Large intestine (tissue), 12 donors: ENCODE data around the gene TXNRD2. TPM values are rescaled to one million over a fixed set of nuclear protein-coding genes. Genes with fewer than 3 reads are reported as not detected.

Experiments
- DNase-seq, 2 donors: peaks; one replicate each; pipeline versions ENCODE4 v3.0.0 to v3.0.0-alpha.2; 2013
- H3K27ac ChIP-seq: one replicate; pipeline ENCODE4 v1.5.1; 2013; ENCODE audit warnings: low read length
- H3K27me3 ChIP-seq: 2 replicates; pipeline ENCODE4 v1.6.1; 2013; ENCODE audit warnings: low read length; ENCODE audit not compliant: control insufficient read depth, insufficient read depth
- H3K36me3 ChIP-seq: 2 replicates; pipeline ENCODE4 v1.6.1; 2013; ENCODE audit warnings: low read length; ENCODE audit not compliant: control insufficient read depth, insufficient read depth
- H3K4me1 ChIP-seq: one replicate; pipeline ENCODE4 v1.6.1; 2013; ENCODE audit warnings: low read length; ENCODE audit not compliant: control insufficient read depth, insufficient read depth
- H3K4me3 ChIP-seq: one replicate; pipeline ENCODE4 v1.5.1; 2013; ENCODE audit warnings: low read length
- H3K9me3 ChIP-seq: one replicate; pipeline ENCODE4 v1.6.1; 2013; ENCODE audit warnings: mild to moderate bottlenecking, low read depth, low read length, moderate library complexity; ENCODE audit not compliant: control insufficient read depth
- whole genome bisulfite sequencing: methylation state at CpG from one replicate; pipeline ENCODE4 v1.1.5; 2013; ENCODE audit warnings: low lambda C conversion rate; ENCODE audit not compliant: insufficient coverage; 5-methylcytosine and 5-hydroxymethylcytosine counted together
- long read RNA-seq, 11 donors: transcript quantifications; one replicate each; lab custom pipeline, GENCODE V29; 2026
- polyA plus RNA-seq: library from polyadenylated mRNA; unstranded; fragments of 120-200 nt; gene quantifications from one replicate; pipeline ENCODE4 v1.2.1, GENCODE V29; 2013

TXNRD2 gene
- 22.5 TPM for polyA plus RNA-seq
- long read RNA-seq, donor 1, partial matches to known transcripts, result 0 of 3 reads
- long read RNA-seq, donor 1, other reads (novel, unspliced or antisense), result 0 of 3 reads
- long read RNA-seq, donor 2, partial matches to known transcripts, result 0 of 3 reads
- long read RNA-seq, donor 2, other reads (novel, unspliced or antisense), result 0 of 3 reads
- long read RNA-seq, donor 3, partial matches to known transcripts, result 573 of 641 reads
- long read RNA-seq, donor 3, other reads (novel, unspliced or antisense), result 65 of 641 reads
- long read RNA-seq, donor 4, partial matches to known transcripts, result 28 of 57 reads
- long read RNA-seq, donor 4, other reads (novel, unspliced or antisense), result 27 of 57 reads
- long read RNA-seq, donor 5, partial matches to known transcripts, result 0 of 2 reads
- long read RNA-seq, donor 5, other reads (novel, unspliced or antisense), result 0 of 2 reads
- long read RNA-seq, donor 6, partial matches to known transcripts, result 309 of 352 reads
- long read RNA-seq, donor 6, other reads (novel, unspliced or antisense), result 42 of 352 reads
- long read RNA-seq, donor 7, partial matches to known transcripts, result 0 of 2 reads
- long read RNA-seq, donor 7, other reads (novel, unspliced or antisense), result 0 of 2 reads
- long read RNA-seq, donor 8, partial matches to known transcripts, result 467 of 511 reads
- long read RNA-seq, donor 8, other reads (novel, unspliced or antisense), result 40 of 511 reads
- long read RNA-seq, donor 9, partial matches to known transcripts, result 0 of 2 reads
- long read RNA-seq, donor 9, other reads (novel, unspliced or antisense), result 0 of 2 reads
- long read RNA-seq, donor 10, partial matches to known transcripts, result 354 of 355 reads
- long read RNA-seq, donor 10, other reads (novel, unspliced or antisense), result 0 of 355 reads
- long read RNA-seq, donor 11, partial matches to known transcripts, result 0 of 2 reads
- long read RNA-seq, donor 11, other reads (novel, unspliced or antisense), result 0 of 2 reads

DNA sequence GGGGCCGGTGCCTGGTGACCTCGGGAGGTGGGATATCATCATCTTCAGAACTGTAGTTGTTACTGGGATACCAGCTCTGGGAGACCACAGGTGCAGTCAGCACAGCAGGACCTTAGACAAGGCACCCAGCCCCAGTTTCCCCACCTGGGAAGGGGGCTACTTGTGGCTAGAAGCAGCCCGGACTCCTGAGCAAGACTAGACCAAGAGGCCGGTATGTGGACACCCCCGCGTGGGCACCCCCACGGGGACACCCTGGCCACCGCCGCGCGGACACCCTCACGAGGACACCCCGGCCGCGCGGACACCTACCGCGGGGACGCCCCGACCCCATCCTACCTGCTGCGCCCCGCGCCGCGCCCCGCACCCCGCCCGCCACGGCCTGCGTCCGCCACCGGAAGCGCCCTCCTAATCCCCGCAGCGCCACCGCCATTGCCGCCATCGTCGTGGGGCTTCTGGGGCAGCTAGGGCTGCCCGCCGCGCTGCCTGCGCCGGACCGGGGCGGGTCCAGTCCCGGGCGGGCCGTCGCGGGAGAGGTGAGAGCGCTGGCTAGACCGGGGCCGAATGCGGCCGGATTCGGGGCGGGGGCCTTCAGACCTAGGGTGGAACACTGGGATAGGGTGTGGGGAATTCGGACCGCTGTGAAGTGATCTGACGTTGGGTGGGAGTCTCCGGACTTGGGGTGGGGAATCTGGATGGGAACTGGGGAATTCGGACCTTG, at the start of gene TXNRD2, which contains the start of gene COMT:
TXNRD2 (minus strand) TSS at position 454 of the 718 bp plus-strand sequence; CDS start at position 439, 15 bp downstream.
COMT (plus strand) TSS at position 408 of the 718 bp plus-strand sequence. CDS start 20,755 bp downstream, outside the sequence.
- WGBS, result no CpG with 5 or more reads among the region's 63 CpGs
- Histone ChIP-seq H3K27me3 (no peaks in the 10 kb centered on the region), H3K4me1 (peaks cover 41% of the 10 kb centered on the region), H3K9me3 (no peaks in the 10 kb centered on the region), H3K4me3 (peak within 1 kb of the TSS; percentile 78), H3K27ac (peak within 1 kb of the TSS; percentile 79), H3K36me3 (no peaks in the 10 kb centered on the region)
- peak in 1 of 2 donors; percentile 77 for DNase-seq

GRCh38 chr22:19991395-19991644, 49.7 kb upstream of the TXNRD2 start:
- Histone ChIP-seq H3K27ac (no peak overlapping the region), H3K4me1 (no peaks in the 10 kb centered on the region), H3K4me3 (no peak overlapping the region)

DNA sequence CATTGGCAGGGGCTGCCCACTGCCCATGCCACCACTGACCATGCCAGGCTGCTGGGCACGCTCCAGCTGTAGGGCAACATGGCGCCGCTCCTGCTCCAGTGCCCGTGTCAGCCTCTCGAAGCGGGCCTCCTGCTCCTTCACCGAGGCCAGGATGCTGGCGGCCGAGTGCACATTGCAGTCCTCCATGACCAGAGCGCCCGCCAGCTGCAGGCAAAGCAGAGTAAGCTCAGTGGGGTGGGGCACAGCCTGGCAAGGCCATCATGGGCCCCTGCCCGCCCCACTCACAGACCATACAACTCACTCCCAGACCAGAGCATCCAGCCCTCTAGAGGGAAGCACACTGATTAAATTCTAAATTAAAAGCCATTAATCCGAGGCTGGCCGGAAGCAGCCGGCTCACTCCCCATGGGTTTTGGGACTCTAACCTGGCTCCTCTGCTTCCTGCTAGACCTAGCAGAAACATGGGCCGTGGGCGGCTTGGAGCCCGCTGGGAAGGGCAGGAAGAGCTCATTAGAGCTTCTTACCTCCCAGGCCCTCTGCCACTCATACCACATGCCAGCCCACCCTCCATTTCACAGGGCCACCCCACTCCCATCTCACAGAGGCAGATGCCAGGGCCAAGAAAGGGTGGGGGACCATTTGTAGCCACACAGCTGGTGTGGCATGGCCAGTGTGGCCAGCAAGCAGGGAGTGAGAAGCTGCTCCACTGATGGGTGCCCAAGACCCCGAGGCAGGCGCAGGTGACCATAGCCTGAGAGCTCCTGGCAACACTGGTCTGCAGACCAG, 49.2 kb upstream of the TXNRD2 start:
- Histone ChIP-seq H3K9me3 (no peaks in the 10 kb centered on the region), H3K4me3 (no peak overlapping the region), H3K36me3 (no peaks in the 10 kb centered on the region), H3K4me1 (peaks cover 5% of the 10 kb centered on the region), H3K27me3 (no peaks in the 10 kb centered on the region), H3K27ac (no peak overlapping the region)
- WGBS, result no CpG with 5 or more reads among the region's 20 CpGs
- DNase-seq, result no peak

More at GRCh38 chr22:19991395-19991644, 49.7 kb upstream of the TXNRD2 start:
- H3K36me3 ChIP-seq, result no peaks in the 10 kb centered on the region
- no peak for DNase-seq
- H3K9me3 ChIP-seq, result no peaks in the 10 kb centered on the region
- no peaks in the 10 kb centered on the region for H3K27me3 ChIP-seq

- H3K4me3 ChIP-seq, result no peak overlapping the region
- no peak overlapping the region for H3K27ac ChIP-seq
- H3K4me1 ChIP-seq, result peaks cover 10% of the 10 kb centered on the region
- WGBS, result no CpG with 5 or more reads among the region's 2 CpGs
- no peaks in the 10 kb centered on the region for H3K27me3 ChIP-seq
- DNase-seq, result no peak
- no peaks in the 10 kb centered on the region for H3K9me3 ChIP-seq
- H3K36me3 ChIP-seq, result no peaks in the 10 kb centered on the region
These were observed 48.6 kb upstream of the TXNRD2 start for GRCh38 chr22:19990188-19990587.

- DNase-seq, result no peak
- Histone ChIP-seq H3K36me3 (no peaks in the 10 kb centered on the region), H3K4me3 (no peak overlapping the region), H3K27ac (no peak overlapping the region), H3K4me1 (peaks cover 10% of the 10 kb centered on the region), H3K9me3 (no peaks in the 10 kb centered on the region), H3K27me3 (no peaks in the 10 kb centered on the region)
- no CpG with 5 or more reads among the region's 3 CpGs for WGBS
These were observed 48.1 kb upstream of the TXNRD2 start for GRCh38 chr22:19989725-19990067.

DNA sequence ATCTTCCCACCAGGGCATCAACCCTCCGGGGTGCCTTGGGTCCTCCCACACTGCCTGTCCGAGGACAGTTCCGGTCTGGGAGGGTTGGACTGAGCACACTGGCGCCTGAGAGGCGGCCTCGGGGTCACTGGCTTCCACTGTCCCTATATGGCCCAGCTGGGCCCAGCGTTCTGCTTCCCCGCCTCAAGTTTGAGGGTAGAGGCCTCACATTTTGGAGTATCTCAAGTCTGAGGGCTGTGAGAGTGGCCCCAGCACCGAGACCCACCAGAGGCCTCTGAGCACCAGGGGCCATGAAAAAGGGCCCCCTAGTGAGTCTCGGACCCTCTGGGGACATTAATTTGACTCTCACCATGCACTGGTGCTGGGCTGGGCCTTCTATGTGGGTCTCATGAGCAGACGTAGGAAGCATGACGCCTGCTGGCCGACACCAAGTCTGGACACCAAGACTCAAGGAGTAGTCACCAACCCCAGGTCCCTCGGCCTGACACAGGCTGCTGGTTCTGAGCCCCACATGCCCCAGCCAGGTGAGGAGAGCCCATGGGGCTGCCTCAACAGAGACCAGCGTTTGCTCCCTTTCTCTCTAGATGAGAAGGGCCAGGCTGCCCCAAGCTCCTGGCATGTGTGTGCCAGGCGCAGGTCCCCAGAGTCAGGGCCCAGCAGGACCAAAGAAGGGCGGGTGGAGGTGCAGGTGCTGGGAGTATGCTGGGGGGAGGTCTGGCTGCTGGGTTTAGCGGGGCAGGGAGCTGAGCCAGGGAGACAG, 47.5 kb upstream of the TXNRD2 start:
- H3K36me3 ChIP-seq, result no peaks in the 10 kb centered on the region
- H3K4me3 ChIP-seq, result no peak overlapping the region
- no peaks in the 10 kb centered on the region for H3K9me3 ChIP-seq
- no peak overlapping the region for H3K27ac ChIP-seq
- H3K4me1 ChIP-seq, result peaks cover 10% of the 10 kb centered on the region
- no peaks in the 10 kb centered on the region for H3K27me3 ChIP-seq
- no CpG with 5 or more reads among the region's 18 CpGs for WGBS
- DNase-seq, result no peak

GRCh38 chr22:19988331-19988808, 46.8 kb upstream of the TXNRD2 start:
- Histone ChIP-seq H3K27me3 (no peaks in the 10 kb centered on the region), H3K9me3 (no peaks in the 10 kb centered on the region), H3K27ac (no peak overlapping the region), H3K36me3 (no peaks in the 10 kb centered on the region), H3K4me1 (peaks cover 10% of the 10 kb centered on the region), H3K4me3 (no peak overlapping the region)
- no CpG with 5 or more reads among the region's 9 CpGs for WGBS
- DNase-seq, result no peak

GRCh38 chr22:19987394-19988306, 46.0 kb upstream of the TXNRD2 start:
- Histone ChIP-seq H3K27ac (no peak overlapping the region), H3K36me3 (no peaks in the 10 kb centered on the region), H3K27me3 (no peaks in the 10 kb centered on the region), H3K4me3 (no peak overlapping the region), H3K4me1 (peaks cover 10% of the 10 kb centered on the region), H3K9me3 (no peaks in the 10 kb centered on the region)
- WGBS, result no CpG with 5 or more reads among the region's 24 CpGs
- peak in 1 of 2 donors; percentile 43 for DNase-seq
